Renal pelvis (tissue), 4 donors: ENCODE measurements around the gene EFHB. TPM values are rescaled to one million over a fixed set of nuclear protein-coding genes. Genes with fewer than 3 reads are reported as not detected.
"Not testable (repeated sequence)": the region's sequence is repeated elsewhere in the genome, so short reads cannot be mapped to it uniquely, and the experiment has no call there.

Experiments used
- DNase-seq: peaks from one replicate; pipeline ENCODE4 v3.0.0-alpha.2; 2013
- polyA plus RNA-seq, 3 donors: library from polyadenylated mRNA; unstranded; fragments of 120-200 nt; gene quantifications; one replicate each; pipeline ENCODE4 v1.2.1, GENCODE V29; 2013; ENCODE audit not compliant: insufficient read length in 3 of 3

EFHB gene
- polyA plus RNA-seq, 3 donors = 2.6 to 6.2 (median 5.8) TPM

DNA sequence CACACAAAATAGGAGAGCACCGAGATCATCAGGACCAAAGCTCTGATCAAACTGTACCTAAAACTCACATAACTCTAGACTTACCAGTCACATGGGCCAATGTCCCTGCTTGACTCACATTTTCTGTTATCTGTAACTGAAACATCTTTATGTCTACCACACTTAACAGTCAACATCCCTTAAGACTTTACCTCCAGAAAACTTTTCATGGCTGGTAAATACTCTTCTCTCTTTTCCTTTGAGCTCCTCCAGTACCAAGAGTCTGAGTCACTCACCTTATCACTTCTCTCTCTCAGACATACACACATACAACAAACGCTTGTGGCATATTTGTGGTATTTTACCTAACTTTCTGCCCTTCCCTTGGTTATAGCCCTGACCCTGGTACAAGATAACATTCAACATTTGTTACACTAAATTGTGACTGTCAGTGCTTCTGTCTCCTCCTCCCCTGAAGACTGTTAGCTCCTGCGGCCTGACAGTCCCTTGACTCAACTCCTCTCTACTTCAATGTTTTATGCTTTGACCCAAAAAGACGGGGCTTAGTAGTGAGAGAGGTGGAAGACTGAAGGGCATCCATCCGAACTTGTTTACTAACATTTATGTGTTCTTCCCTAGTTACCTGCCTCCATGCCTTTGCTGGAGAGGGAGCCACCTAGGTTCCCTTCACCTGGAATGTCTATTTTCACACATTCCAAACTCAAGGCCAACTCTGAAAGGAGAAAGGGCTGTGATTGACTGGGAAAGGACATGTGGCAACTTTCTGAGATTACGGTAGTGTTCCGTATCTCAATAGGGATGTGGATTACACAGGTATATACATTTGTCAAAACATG, 3.7 kb upstream of the EFHB start:
- DNase-seq = no peak

DNA sequence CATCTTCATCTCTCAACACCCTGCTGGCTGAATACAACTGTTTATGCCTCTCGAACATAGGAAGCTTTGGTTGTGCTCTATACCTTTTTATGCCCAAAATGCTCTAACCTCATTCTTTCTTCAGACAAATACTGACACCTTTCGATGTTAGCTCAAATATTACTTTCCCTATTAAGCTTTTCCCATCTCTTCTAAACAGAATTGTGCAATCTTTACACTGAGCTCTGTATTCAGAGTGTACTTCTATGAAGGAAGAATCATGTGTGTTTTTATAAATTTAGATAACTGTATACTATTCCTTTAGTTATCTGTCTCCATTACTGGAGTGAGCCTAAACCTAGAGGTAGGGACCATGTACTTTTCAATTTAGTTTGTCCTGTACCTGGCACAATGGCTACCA, 1.6 kb downstream of the EFHB start:
- no peak for DNase-seq

DNA sequence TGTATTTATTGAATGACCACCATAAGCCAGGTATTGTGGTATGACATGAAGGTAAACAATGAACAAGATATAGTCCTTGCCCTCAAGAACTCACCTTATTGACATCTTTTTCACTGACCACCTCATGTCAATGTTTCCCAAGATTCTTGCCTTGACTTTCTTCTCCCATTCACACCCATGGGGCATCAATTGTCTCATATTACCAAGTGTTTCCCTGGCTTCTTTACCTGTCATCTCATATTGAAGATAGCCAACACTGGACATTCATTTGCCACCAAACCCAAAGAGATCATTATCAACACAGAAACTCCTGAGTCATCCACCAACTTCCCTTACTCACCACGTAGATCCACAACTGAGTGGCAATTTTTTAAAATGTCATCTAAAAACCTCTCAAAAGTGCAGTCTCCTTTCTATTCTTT, 2.2 kb downstream of the EFHB start:
- DNase-seq = no peak

DNA sequence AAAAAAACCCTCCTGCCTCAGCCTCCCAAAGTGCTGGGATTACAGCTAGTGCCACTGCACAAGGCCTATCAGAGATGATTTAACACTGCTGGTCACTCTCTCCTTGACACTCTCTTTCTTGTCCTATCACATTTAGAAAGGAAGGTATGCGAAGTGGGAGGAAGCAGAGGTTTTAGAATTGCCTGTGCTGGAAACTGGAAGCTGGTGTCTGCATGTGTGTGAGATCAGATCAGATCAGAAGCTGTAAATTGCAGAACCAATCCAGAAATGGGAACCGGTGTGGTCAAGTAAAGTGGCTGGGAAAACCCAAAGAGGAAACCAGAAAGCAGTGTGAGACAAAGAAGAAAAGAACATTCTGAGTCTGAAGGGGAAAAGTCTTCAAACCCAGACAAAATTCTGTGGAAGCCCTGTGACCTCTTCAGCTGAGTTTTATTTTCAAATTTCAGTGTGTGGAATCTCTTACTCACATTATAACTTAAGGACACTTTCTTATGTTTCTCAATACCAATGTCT, 2.8 kb downstream of the EFHB start:
- no peak for DNase-seq

DNA sequence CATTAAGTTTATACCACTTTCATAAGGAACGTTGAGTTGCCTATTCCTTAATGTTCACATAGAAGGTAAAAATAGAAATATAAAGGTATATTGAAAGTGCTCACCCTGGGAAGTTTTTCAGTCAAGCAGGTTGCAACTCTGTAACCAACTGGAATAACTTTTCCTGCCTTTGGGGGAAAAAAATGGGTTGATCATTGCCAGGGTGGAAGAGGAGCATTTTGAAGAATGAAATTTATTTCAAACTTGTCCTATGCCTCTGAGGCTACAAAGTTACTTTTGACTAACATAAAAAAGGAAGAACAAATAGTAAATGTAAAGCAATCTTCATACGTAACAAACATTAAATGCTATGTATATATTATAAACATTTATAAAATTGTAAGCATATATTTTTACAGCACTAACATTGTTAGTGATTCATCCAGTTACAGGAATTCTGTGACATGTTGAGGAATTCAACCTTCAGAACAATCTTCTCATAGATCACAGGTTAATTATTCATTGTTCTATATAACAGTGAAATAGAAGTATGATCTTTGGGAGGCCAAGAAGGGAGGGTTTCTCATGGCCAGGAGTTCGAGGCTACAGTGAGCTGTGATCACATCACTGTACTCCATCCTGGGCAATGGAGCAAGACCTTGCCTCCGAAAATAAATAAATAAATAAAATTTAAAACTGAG, 13.5 kb downstream of the EFHB start:
- DNase-seq = no peak

DNA sequence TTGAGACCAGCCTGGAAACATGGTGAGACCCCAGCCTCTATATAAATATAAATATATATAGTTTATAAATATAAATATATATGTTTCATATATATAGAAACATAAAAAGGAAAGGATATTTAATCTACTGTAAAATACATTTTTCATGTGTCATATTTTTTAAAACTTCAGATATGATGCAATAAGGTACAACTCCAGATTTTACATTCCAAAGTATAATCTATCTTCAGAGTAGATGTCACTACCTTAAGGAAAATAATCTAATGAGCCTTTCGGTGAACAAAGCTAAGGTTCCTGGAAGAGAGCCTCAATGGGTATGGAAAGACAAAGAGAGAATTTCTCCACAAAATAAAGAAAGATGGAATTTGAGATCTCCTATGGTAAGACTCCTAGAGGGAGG, 16.9 kb downstream of the EFHB start:
- no peak for DNase-seq

DNA sequence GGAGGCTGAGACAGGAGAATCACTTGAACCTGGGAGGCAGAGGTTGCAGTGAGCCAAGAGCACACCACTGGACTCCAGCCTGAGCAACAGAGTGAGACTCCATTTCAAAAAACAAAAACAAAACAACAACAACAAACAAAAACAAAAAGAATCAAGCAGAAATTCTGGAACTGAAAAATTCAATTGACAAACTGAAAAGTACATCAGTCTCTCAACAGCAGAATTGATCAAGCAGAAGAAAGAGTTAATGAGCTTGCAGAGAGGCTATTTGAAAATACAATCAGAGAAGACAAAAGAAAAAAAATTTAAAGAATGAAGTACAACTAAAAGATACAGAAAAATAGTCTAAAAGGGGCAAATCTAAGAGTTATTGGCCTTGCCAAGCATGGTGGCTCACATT, 22.6 kb downstream of the EFHB start:
- no peak for DNase-seq

DNA sequence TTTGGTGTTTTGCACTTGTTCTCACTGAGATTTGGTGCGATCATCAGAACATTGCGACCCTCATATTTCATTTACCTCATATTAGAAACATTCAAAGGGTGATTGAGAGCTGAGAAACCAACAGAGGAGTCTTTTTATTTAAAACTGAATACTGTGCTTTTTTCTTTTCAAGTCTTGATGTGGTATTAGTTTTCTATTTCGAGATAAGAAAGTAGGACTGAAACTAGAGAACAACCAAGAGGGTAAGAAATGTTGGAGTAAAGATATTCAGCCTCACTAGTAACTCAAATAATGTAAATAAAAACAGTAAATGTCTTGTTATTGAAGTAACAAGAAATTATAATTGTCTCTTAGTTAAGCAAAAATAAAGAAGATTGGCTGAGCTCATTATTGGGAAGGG, 26.5 kb downstream of the EFHB start:
- DNase-seq = no peak

DNA sequence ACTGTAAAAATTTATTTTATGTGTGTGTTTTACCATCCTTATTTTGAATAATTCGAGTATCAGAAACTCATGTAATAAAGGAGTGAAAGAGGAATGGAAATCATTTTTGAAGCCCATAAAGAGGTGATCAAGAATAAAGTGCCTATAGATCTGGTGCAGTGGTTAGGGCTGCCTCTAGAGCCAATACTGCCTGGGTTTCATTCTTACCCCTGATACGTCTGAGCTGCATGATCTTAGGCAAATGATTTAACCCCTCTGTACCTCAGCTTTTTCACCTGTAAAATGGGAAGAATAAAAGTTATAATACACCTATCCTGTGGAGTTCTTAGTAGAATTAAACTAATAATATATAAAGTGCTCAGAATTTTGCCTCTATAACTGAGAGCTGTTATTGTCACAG, 30.4 kb downstream of the EFHB start:
- DNase-seq = no peak

DNA sequence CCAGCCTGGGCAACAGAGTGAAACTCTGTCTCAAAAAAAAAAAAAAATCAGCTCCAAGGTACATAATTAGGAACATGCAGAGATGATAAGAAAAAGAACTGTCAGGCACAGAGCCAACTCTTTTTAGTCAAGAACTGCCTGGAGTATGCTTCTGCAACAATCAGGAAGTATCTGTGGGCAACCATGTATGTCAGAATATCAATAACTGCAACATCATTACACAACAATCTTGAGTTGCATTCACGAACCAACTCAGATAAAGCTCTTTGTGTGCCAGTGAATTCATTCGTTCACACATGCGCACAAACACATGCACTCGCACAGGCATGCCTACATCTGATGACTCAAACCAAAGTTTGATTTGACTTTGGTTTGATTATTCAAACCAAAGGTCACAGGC, 32.1 kb downstream of the EFHB start:
- DNase-seq = no peak

DNA sequence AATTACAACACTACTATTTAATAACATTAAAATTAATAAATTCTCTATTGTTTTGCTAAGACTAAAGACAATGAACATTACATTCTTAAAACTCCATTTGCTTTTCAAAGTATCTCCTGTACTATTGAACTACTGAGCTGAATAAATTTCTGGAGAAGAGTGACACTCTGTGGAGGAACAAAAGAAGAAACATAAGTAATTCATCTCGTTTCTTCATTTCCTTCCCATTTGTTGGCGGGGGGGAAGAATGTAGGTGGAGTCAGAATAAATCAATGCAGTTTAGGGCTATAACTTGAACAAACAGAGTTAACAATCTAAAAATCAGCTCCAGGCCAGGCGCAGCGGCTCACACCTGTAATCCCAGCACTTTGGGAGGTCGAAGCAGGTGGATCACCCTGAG, 32.7 kb downstream of the EFHB start:
- peak; percentile 17 for DNase-seq

DNA sequence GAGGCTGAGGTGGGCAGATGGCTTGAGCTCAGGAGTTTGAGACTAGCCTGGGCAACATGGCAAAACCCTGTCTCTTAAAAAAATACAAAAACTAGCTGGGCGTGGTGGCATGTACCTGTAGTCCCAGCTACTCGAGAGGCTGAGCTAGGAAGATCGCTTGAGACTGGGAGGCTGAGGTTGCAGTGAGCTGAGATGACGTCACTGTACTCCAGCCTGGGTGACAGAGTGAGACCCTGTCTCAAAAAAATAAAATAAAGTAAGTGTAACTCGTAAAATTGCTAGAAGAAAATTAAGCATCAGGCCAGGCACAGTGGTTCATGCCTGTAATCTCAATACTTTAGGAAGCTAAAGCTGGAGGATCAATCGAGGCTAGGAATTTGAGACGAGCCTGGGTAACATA, 34.2 kb downstream of the EFHB start:
- DNase-seq = not testable (repeated sequence)

DNA sequence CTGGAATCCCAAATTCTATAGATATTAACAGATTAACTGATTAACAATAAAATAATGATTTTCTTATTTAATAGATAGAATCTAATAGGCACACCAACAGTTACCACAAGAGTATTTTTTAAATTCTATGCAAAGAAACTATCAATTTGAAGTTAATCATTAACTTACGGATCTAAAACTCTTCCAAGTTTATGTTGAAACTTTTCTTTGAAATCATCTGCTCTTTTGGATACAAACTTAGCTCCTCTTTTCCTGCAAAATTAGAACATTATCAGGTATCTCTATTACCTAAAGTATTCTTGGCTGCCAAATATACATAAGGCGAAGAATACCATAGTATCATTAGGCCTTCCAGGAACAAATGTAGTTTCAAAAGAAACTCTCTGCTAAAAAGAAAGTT, 34.8 kb downstream of the EFHB start:
- DNase-seq = no peak

DNA sequence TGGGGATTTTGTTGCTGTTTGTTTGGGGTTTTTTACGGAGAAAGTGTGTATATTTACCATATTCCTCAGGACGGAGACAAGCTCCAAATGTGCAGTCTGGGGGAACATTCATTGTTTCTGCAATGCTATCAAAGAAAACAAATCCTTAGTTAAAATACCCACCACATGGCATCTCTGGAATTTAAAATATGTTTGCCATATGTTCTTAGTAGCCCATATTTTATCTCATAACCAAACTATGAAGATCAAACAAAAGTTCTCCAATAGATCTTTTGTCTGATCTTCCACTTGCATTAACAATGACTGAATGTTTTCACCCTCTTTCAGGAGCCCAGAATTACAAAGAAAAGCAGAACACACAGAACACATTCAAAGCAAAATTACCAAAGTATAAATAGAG, 35.3 kb downstream of the EFHB start:
- no peak for DNase-seq

DNA sequence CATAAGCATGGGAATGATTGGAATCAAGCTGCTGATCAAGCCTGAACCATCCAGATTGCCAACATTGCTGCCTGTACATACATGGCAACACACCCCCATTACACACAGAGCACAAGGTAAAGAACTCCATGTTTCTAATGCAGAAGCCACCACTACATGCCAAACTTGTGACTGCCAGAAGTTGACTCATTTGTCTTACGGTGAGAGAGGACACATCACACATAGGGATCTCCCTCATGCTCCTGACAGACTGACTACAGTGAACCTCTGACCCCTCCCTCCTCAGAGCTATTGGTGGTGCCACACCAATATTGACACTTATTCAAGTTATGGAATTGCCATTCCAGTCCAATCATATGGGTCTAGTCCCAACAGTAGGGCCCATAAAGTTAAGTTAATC, 42.3 kb downstream of the EFHB start:
- DNase-seq = no peak

DNA sequence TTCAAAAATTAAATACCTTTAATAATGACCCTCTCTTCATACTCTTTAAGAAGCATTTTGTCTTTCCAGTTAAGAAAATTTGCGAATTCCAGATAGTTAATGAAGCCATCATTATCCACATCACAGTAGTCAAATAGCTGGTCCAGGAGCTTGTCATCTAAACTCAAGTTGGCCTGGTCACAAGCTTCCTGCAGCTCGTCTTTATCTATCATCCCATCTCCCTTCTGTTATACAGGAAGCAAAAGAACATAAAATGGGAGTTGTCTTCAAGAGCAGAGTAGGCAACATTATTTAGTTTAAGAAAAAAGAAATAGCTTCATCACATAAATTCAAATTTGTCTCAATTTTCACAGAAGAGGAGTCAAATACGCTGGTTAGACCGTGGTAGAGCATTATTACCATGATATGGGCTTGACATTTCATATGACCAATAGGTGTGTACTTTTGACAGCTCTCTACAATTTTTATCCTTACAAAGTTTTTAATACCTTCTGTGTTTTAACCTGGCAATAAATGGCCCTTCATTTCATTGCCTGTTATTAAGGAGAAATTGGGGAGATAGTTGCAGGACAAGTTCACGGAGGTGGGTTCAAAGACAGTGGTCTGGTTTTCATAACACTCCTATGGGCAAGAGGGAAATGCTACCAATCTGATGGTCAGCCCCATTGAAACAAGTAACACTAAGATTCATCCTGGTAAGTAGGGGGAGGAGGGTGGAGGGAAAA, 45.4 kb downstream of the EFHB start:
- DNase-seq = no peak

DNA sequence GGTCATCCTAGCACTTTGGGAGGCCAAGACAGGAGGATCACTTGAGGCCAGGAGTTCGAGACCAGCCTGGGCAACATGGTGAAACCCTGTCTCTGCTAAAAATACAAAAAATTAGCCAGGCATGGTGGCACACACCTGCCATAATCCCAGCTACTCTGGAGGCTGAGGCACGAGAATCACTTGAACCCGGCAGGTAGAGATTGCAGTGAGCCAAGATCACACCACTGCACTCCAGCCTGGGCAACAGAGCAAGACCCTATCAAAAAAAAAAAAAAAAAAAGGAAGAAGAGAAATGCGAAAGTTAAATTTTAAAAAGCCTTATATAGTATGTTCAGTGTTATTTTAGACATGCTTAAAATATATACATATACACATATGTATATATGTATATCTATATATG, 46.9 kb downstream of the EFHB start:
- not testable (repeated sequence) for DNase-seq

DNA sequence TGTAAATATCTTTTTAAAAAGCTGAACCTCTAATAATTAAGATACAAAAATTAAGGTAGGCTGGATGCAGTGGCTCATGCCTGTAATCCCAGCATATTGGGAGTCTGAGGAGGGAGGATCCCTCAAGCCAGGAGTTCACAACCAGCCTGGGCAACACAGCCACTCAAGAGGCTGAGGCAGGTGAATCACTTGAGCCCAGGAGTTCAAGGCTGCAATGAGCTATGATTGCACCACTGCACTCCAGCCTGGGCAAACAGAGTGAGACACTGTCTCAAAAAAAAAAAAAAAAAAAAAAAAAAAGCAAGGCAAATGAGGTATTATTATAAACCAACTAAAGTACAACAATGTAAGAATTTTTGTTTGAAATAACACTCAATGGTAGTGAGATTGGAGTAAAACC, 47.6 kb downstream of the EFHB start:
- DNase-seq = no peak

DNA sequence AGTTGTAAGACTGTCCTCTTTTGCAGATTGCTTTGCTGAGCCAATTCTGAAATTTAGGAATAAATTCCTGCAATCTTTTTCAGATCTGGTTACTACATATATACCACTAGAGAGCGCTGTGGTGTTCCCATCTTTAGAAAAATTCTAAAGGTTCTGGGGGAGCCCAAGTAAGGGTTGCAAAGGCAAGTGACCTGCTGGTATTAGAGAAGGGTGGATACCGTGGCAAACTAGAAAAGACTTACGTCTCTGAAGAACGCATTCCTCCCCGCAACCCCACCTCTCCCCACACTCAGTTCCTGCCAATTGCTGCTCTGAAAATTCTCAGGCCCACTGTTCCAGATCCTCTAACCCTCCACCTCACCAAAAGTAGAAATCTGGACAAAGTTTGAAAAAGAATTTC, 48.5 kb downstream of the EFHB start:
- no peak for DNase-seq

DNA sequence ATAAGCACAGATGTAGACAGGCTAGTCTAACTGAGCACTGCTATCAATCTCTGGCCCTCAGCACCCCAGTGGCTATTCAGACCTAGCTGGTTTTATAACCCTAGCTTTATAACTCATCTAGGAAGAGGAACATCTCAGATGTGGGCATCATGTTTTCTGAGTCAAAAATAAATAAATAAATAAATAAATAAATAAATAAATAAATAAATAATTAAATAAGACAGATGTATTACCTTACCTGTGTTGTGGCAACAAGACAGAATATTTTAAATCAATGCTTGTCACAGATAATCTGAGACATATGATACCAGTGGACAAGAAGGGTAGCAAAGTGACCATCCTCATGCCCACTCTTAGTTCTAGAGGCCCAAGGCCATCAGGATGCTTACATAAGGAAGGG, 52.2 kb downstream of the EFHB start:
- DNase-seq = no peak

DNA sequence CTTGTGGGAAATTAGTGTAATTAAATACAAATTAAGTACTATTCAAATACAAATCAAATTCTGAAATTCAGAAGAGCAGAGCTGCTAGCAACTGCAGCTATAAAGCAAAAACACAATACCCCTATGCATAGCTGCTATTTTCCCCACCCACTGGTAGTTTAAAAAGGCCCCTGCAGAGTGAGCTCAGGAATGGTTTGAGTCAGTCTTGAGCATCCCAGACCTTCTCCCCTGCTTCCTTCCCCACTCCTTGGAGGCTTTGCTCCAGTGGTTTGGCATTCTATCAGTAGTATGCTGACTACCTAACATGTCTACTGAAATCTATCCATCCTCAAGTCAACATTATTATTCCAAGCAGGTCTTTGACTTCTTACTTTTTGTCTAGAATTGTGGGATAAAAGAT, 53.0 kb downstream of the EFHB start:
- no peak for DNase-seq

DNA sequence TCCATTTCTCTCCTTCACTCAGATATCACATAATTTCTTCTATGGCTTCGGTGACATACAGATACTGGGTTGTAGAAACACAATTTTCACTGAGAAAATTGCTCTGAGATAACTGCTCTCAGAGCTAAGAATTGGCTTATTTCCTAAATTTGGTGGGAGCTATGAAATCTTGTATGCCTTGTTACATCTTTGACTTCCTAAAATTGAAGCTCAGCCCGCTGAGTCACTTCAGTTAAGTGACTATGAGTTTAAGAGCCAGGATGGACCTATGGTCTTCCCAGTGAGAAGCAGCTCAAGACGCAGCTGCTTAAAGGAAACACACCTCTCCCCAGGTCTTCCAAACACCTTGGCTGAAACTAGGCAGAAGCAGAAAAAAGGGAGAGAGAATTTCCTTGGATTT, 56.4 kb downstream of the EFHB start:
- DNase-seq = no peak
